Measurements from ENCODE around the gene ARHGAP30.

ARHGAP30 gene

DNA sequence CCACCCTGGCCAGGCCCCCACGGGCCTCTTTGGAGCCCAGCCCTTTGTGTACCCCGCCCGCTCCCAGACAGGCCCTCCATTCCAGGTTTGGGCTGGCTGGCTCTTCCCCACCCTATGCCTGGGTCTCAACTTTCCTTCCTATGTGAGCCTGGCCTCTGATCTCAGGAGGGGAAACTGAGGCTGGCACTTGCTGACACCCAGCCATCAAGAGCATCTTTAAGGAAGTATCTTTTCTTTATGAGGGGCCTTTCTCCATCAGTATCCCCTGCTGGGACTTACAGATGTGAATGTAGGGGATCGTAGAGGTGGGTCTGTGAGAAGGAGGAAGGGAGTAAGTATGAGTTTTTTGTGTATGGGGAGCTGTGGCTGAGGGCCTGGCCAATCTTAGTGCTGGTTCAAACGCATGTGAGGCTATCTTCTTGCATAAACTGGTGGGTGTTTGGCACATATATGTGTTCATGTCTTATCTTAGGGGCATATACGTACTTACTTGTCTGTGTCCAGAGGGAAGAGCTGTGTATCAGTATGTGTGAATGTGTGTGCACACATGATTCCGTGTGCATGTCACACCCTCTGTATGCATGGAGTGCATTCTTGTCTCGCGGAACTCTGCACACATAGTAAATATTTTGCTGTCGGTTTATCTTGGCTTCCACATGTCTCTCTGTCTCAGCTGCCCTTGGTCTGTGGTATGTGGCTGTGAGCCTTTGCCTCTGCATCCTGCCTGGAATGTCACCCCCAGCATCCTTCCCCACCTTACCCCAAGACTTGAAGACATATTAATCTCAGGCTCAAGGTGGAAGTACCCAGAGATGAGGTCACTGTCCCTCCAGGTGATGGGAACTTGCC, 14.3 kb upstream of the ARHGAP30 start:
- H3K4me3 ChIP-seq (ENCODE audit: low read depth, low read length), result no peak overlapping the region
- TF ChIP-seq, protein P1, sequence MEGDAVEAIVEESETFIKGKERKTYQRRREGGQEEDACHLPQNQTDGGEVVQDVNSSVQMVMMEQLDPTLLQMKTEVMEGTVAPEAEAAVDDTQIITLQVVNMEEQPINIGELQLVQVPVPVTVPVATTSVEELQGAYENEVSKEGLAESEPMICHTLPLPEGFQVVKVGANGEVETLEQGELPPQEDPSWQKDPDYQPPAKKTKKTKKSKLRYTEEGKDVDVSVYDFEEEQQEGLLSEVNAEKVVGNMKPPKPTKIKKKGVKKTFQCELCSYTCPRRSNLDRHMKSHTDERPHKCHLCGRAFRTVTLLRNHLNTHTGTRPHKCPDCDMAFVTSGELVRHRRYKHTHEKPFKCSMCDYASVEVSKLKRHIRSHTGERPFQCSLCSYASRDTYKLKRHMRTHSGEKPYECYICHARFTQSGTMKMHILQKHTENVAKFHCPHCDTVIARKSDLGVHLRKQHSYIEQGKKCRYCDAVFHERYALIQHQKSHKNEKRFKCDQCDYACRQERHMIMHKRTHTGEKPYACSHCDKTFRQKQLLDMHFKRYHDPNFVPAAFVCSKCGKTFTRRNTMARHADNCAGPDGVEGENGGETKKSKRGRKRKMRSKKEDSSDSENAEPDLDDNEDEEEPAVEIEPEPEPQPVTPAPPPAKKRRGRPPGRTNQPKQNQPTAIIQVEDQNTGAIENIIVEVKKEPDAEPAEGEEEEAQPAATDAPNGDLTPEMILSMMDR (IDR thresholded peaks at IDR 0.05; ENCODE audit: borderline replicate concordance, insufficient read depth, low read depth, low read length), result no peak

DNA sequence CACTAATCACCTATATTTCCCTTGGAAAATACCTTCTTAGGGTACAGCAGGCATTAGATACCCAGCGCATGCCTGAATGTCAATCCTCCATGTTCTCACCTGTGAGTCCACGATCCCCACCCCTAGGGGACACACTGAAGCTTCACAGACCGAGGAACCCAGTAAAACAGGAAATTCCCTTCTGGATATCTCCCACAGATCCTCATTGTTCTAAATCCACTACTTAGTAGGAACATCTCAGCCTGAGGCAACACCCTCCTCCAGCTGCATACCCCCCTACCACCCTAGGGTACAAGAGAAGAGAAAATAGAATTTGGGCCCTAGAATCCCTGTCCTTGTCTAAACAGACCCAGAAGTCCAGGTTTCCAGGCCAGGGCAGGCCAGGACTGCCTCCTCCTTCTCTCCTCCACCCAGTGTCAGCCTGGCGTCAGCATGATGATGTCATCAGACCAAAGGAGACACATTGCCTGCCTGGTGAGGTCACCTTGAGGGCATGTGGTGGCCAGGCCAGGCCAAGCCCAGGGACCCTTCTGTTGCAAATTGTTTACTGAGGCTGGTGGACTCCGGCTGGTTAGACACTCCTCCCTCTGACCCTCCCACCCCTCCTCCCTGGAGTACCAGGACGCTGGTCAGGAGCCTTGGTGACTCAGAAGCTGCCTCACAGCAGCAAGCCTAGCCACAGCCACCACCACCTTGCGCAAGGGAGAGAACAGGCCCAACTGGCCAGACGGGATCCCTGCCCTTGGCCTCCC, 13.5 kb upstream of the ARHGAP30 start:
- H3K4me3 ChIP-seq (ENCODE audit: low read depth, low read length), result no peak overlapping the region
- TF ChIP-seq, protein P1 (IDR thresholded peaks at IDR 0.05; ENCODE audit: borderline replicate concordance, insufficient read depth, low read depth, low read length), result no peak

- H3K4me3 ChIP-seq (ENCODE audit: low read depth, low read length), result no peak overlapping the region
- TF ChIP-seq, protein P1 (IDR thresholded peaks at IDR 0.05; ENCODE audit: borderline replicate concordance, insufficient read depth, low read depth, low read length), result no peak
These were observed 12.8 kb upstream of the ARHGAP30 start for GRCh38 chr1:161082483-161082882.

- TF ChIP-seq, protein P1 (IDR thresholded peaks at IDR 0.05; ENCODE audit: borderline replicate concordance, insufficient read depth, low read depth, low read length), result no peak
- no peak overlapping the region for H3K4me3 ChIP-seq (ENCODE audit: low read depth, low read length)
These were observed 11.8 kb upstream of the ARHGAP30 start for GRCh38 chr1:161081519-161081918.

DNA sequence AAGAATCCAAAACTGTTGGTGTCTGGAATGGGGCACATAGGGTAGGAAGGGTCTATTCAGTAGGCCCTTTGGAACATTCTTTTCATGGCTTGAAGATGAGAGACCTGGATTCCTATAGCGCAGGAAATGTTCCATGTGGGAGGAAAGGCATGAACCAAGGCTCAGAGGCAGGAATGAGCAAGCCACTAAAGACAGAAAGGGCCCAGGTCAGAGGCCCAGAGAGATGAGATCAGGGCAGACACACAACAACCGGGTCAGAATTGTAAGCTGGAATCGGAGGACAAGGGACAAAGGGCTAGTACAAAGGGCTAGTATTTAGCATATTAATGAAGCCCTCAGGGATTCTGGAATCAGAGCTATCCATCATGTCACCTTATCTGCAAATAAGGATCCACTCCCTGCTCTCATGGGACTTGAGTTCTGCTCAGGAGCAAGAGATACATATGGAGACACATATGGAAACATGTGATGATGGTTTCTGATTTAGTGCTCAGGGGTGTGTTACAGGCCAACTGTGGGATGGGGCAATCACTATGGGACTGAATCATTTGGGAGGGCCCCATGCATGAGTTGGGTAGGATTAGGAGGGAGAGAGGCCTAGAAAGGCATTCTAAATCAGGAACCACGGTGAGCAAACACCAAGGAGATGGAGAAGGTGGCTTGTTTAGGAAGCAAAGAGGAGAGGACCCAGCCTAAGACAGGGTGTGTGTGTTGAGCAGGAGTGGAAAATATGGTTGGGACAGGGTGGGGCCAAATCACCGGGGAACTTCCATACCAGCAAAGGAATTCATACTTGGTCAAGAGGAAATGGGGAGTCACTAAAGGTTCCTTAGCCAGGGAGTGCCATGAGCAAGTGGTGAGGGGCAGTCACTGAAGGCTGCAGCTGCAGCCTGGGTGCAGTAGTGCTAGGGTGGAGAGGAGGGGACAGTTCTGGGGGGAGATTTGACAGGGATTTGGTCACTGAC, 11.0 kb upstream of the ARHGAP30 start:
- H3K4me3 ChIP-seq (ENCODE audit: low read depth, low read length), result no peak overlapping the region
- TF ChIP-seq, protein P1 (IDR thresholded peaks at IDR 0.05; ENCODE audit: borderline replicate concordance, insufficient read depth, low read depth, low read length), result no peak

DNA sequence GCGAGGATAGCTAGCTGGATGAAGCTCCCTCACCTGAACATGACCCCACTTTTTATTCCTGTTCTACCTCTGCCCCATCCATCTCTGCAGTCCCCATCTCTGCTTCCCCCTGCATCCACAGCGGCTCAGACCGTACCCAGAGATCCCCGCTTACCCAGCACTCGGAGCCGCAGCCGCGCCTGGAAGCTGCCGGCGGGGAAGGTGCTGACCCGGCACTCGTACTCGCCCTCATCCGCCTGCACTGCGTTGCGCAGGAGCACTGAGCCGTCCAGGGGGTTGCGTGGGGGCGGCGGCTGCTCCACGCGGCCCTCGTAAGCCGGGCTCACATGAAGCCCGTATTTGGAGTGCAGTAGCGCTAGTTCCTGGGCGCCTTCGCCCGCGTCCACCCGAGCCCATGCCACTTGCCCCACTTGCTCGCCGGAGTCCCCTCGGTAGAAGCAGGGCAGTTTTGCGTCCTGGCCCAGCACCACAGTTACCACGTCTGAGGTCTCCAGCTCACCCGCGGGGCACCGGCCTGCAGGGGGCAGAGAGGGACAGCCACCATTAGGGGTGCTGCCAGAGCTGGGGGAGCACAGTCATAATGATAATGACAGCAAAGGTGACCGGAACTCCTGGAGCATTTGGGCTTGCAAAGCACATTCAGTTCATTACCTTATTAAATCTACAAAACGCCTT, 9.9 kb upstream of the ARHGAP30 start:
- TF ChIP-seq, protein P1 (IDR thresholded peaks at IDR 0.05; ENCODE audit: borderline replicate concordance, insufficient read depth, low read depth, low read length), result peak; percentile 15; the same call in 1 of the 2 replicates
- H3K4me3 ChIP-seq (ENCODE audit: low read depth, low read length), result no peak overlapping the region
